ENCODE results near the gene KRTAP3-3.

The KRTAP3-3 gene

DNA sequence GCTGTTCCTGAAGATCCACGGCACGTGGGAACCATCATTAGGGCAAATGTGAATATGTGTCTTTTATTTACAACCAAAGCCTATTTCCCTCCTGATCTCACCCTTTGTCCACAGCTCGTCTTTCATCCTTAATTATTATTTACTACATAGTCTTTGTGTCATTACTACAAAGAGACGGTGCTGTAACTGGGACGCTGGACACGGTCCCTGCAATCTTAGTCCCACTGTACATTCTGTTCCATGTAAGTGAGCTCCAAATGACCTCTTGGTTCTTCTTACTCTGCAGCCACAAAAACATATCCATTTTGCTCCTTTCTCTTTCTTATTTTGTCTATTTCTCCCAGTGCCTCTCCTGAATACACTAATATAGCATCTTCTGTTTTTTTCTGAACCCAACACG is 43.8 kb downstream of the KRTAP3-3 start:
- no peak for TF ChIP-seq ZFX (IDR thresholded peaks at IDR 0.05; ENCODE audit: borderline replicate concordance)
- TF ChIP-seq, protein P1, sequence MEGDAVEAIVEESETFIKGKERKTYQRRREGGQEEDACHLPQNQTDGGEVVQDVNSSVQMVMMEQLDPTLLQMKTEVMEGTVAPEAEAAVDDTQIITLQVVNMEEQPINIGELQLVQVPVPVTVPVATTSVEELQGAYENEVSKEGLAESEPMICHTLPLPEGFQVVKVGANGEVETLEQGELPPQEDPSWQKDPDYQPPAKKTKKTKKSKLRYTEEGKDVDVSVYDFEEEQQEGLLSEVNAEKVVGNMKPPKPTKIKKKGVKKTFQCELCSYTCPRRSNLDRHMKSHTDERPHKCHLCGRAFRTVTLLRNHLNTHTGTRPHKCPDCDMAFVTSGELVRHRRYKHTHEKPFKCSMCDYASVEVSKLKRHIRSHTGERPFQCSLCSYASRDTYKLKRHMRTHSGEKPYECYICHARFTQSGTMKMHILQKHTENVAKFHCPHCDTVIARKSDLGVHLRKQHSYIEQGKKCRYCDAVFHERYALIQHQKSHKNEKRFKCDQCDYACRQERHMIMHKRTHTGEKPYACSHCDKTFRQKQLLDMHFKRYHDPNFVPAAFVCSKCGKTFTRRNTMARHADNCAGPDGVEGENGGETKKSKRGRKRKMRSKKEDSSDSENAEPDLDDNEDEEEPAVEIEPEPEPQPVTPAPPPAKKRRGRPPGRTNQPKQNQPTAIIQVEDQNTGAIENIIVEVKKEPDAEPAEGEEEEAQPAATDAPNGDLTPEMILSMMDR (IDR thresholded peaks at IDR 0.05) = no peak
- no peak overlapping the region for H3K27ac ChIP-seq

DNA sequence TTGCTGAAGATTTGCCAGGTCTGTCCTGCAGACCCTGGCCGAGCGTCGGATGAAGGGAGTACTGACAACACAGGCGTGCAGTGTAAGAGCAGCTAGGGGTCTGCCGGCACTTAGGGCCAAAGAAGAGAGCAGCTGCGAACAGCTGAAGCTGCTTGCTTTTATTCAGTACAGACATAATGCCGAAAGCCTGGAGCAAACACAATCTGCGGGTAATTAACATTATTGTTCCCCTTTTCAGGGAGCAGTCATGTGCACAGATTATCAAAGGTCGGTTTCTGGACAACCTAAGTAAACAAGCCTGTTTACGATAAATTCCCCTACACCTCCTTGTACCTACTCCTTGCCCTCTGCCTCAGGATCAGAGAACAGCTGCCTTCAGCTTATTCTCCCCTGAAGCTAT is 44.5 kb downstream of the KRTAP3-3 start:
- TF ChIP-seq, protein P1 (IDR thresholded peaks at IDR 0.05) = no peak
- TF ChIP-seq ZFX (IDR thresholded peaks at IDR 0.05; ENCODE audit: borderline replicate concordance) = no peak
- H3K27ac ChIP-seq = no peak overlapping the region

DNA sequence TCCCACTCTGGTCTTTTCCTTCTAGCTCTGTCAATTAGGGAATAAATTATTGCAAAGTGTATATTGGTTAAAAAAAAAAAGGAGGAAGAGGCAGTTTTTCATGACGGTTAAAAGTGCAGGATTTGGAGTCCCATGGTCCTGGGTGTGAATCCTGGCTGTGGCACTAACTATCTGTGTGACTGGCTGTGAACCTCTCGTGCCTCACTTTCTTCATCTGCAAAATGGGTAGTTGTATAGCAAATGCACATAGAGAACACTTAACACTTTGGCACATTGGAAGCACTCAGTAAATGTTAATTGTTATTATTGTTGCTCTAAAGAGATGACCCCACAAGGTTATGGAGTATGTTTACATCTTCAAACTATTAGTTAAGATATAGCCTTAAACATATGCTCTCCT is 46.0 kb downstream of the KRTAP3-3 start:
- TF ChIP-seq, protein P1 (IDR thresholded peaks at IDR 0.05) = no peak
- no peak for TF ChIP-seq ZFX (IDR thresholded peaks at IDR 0.05; ENCODE audit: borderline replicate concordance)
- H3K27ac ChIP-seq = no peak overlapping the region

DNA sequence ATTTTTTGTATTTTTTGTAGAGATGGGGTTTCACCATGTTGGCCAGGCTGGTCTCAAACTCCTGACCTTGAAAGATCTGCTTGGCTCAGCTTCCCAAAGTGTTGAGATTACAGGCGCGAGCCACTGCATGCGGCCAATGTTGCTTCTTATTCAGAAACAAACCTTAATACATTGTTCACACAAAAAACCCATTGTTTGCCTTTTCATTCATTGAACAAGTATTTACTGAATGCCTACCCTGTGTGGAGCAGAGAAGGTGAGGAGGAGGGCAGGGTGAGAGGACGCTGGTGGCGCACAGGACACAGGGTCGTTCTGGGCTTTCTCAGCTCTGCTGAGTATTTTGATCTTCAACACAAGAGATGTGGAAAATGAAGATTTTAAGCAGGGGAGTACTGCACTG is 48.5 kb downstream of the KRTAP3-3 start:
- H3K27ac ChIP-seq = no peak overlapping the region
- TF ChIP-seq ZFX (IDR thresholded peaks at IDR 0.05; ENCODE audit: borderline replicate concordance) = no peak
- TF ChIP-seq, protein P1 (IDR thresholded peaks at IDR 0.05) = no peak

DNA sequence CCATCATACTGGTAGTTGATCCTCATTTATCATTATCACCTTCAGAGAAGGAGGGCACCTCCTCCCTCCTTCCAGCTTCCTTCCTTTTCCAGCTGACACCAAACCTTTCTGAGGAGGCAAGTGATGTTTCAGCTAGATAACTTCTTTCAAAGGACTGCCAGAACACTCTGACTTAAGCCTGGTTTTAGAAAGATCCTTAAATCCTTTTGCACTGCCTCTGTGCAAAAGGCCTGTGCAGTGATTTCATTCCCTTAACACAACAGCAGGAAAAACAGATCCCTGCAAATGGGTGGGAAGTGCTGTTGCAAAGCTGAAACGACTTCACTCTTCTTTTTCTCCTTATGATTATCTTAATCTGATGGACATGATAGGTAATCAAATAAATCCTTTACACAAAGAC is 49.4 kb downstream of the KRTAP3-3 start:
- H3K27ac ChIP-seq = no peak overlapping the region
- TF ChIP-seq, protein P1 (IDR thresholded peaks at IDR 0.05) = no peak
- TF ChIP-seq ZFX (IDR thresholded peaks at IDR 0.05; ENCODE audit: borderline replicate concordance) = no peak

Data from 22Rv1 (cell line).